B cell (primary cell): Measurements from ENCODE around the gene GPR150. TPM values are rescaled to one million over a fixed set of nuclear protein-coding genes. Genes with fewer than 3 reads are reported as not detected.

Source experiments
- ATAC-seq: fragments of 200-7000 bp; cut with Tn5 transposase; one replicate; pipeline ENCODE4 v1.10.0; 2021; ENCODE audit warnings: low read depth, mild to moderate bottlenecking, moderate number of reproducible peaks, moderate library complexity
- CTCF ChIA-PET: fragments of 350-600 bp; sonication (Branson Sonifier 250); formaldehyde crosslinking; loops from one replicate; lab custom pipeline; 2021; ENCODE audit warnings: antibody characterized with exemption, inconsistent platforms; lab: Charles Lee
- POLR2A ChIA-PET: fragments of 350-600 bp; sonication (Branson Sonifier 250); formaldehyde crosslinking; loops from one replicate; lab custom pipeline; 2021; ENCODE audit warnings: antibody characterized with exemption; lab: Charles Lee
- DNase-seq: peaks from one replicate; pipeline ENCODE4 v3.0.0; 2013
- H2AFZ ChIP-seq: 2 replicates; pipeline ENCODE4 v1.6.1; 2012; ENCODE audit warnings: mild to moderate bottlenecking, low read depth, low read length; ENCODE audit not compliant: insufficient read depth, poor library complexity, severe bottlenecking
- H3K27ac ChIP-seq, 2 donors: 1 replicate in 1 of 2; 2 replicates in 1 of 2; pipeline ENCODE4 v1.5.1; 2012 to 2013; ENCODE audit warnings: low read length in 2 of 2, mild to moderate bottlenecking in 2 of 2, moderate library complexity in 1 of 2
- H3K27me3 ChIP-seq, 4 experiments: fragments of 200-600 bp in 1 of 4; sonication (generic) in 1 of 4; replicated peaks in 1 of 4; 1 replicate in 2 of 4; 2 replicates in 2 of 4; pipeline versions ENCODE4 v1.6.1 to v1.7.0; 2013 to 2016; ENCODE audit warnings: low read length in 3 of 4, mild to moderate bottlenecking in 2 of 4, mixed read lengths in 1 of 4, moderate library complexity in 1 of 4; ENCODE audit not compliant: insufficient read depth in 4 of 4, control insufficient read depth in 3 of 4; ENCODE audit errors: control extremely low read depth in 1 of 4
- H3K36me3 ChIP-seq, 2 experiments: replicated peaks in 1 of 2; 1 replicate in 1 of 2; 2 replicates in 1 of 2; pipeline versions ENCODE4 v1.6.1 to v1.7.1; 2013; ENCODE audit warnings: low read length in 1 of 2; ENCODE audit not compliant: insufficient read depth in 2 of 2, control insufficient read depth in 1 of 2; ENCODE audit errors: control extremely low read depth in 1 of 2, extremely low read depth in 1 of 2
- H3K4me1 ChIP-seq, 2 donors: fragments of 200-600 bp in 1 of 2; sonication (generic) in 1 of 2; 1 replicate in 1 of 2; 2 replicates in 1 of 2; pipeline versions ENCODE4 v1.5.1 to v1.6.1; 2013 to 2017; ENCODE audit warnings: low read length in 2 of 2; ENCODE audit not compliant: control insufficient read depth in 2 of 2, insufficient read depth in 2 of 2
- H3K4me2 ChIP-seq: replicated peaks from 2 replicates; pipeline ENCODE3; 2012; ENCODE audit warnings: mild to moderate bottlenecking, low read depth, low read length; ENCODE audit not compliant: poor library complexity, severe bottlenecking
- H3K4me3 ChIP-seq, 5 experiments: fragments of 200-600 bp in 1 of 5; sonication (generic) in 1 of 5; 1 replicate in 3 of 5; 2 replicates in 2 of 5; pipeline versions ENCODE4 v1.5.1 to v1.7.0; 2011 to 2016; ENCODE audit warnings: low read length in 4 of 5, mild to moderate bottlenecking in 4 of 5, low read depth in 2 of 5, control low read depth in 1 of 5, moderate library complexity in 1 of 5; ENCODE audit not compliant: insufficient read depth in 1 of 5; ENCODE audit errors: control extremely low read depth in 1 of 5, extremely low read depth in 1 of 5
- H3K79me2 ChIP-seq: fragments of 200-600 bp; sonication (generic); one replicate; pipeline ENCODE4 v1.6.0; 2016; ENCODE audit warnings: low read length; ENCODE audit not compliant: control insufficient read depth, insufficient read depth
- H3K9ac ChIP-seq: fragments of 200-600 bp; sonication (generic); 2 replicates; pipeline ENCODE4 v1.6.1; 2017; ENCODE audit warnings: mild to moderate bottlenecking, low read length, moderate library complexity
- H3K9me3 ChIP-seq, 3 donors: one replicate each; pipeline versions ENCODE4 v1.6.1 to v1.7.1; 2013; ENCODE audit warnings: low read length in 2 of 3; ENCODE audit not compliant: control insufficient read depth in 2 of 3, insufficient read depth in 1 of 3; ENCODE audit errors: control extremely low read depth in 1 of 3
- H4K20me1 ChIP-seq: 2 replicates; pipeline ENCODE4 v1.6.0; 2012; ENCODE audit warnings: mild to moderate bottlenecking, low read length; ENCODE audit not compliant: insufficient read depth, control insufficient read depth, poor library complexity, severe bottlenecking
- H3K27ac Mint-ChIP-seq: one replicate; pipeline ENCODE4 v1.8.0; 2021; ENCODE audit warnings: mixed read lengths
- H3K27me3 Mint-ChIP-seq: one replicate; pipeline ENCODE4 v1.8.0; 2021; ENCODE audit warnings: mixed read lengths
- H3K4me1 Mint-ChIP-seq: one replicate; pipeline ENCODE4 v1.8.0; 2021; ENCODE audit warnings: mixed read lengths
- H3K4me3 Mint-ChIP-seq: one replicate; pipeline ENCODE4 v1.8.0; 2021; ENCODE audit warnings: mixed read lengths
- H3K9me3 Mint-ChIP-seq: one replicate; pipeline ENCODE4 v1.8.0; 2022; ENCODE audit warnings: mixed read lengths; ENCODE audit not compliant: insufficient read depth
- EZH2 ChIP-seq: IDR thresholded peaks from 2 replicates; pipeline ENCODE4 v1.6.1; 2012; ENCODE audit warnings: borderline replicate concordance, low read depth, mild to moderate bottlenecking, moderate library complexity, low read length; ENCODE audit not compliant: insufficient read depth, poor library complexity, severe bottlenecking
- WGBS: methylation state at CpG from one replicate; pipeline ENCODE4 v1.1.5; 2013; ENCODE audit warnings: missing lambda C conversion rate; ENCODE audit not compliant: insufficient coverage; 5-methylcytosine and 5-hydroxymethylcytosine counted together
- intact Hi-C: fragments of 100-400 bp; cut with micrococcal nuclease; formaldehyde crosslinking; loops from one replicate; pipeline ENCODE4 v1.10.0; 2022
- polyA plus RNA-seq: library from polyadenylated mRNA; depleted of rRNA; stranded (reverse); fragments of >200 nt; gene quantifications from 2 replicates; pipeline ENCODE4 v1.2.3, GENCODE V29; 2012
- total RNA-seq, 2 donors: library from RNA; stranded (reverse); fragments of 120-200 nt in 1 of 2; gene quantifications; 1 replicate in 1 of 2; 2 replicates in 1 of 2; pipeline versions ENCODE4 v1.2.3 to v1.2.4, GENCODE V29; 2013 to 2022
- TF ChIP-seq, protein P1 (sequence below): fragments of 200-600 bp; IDR thresholded peaks from one replicate; pipeline ENCODE4 v1.8.0; 2022; ENCODE audit warnings: antibody characterized with exemption, mild to moderate bottlenecking

GPR150 gene
- total and polyA plus RNA-seq, 2 donors (not counting 1 experiment from before 2014, with no cell fraction given), result 0.27 to 0.86 TPM

DNA sequence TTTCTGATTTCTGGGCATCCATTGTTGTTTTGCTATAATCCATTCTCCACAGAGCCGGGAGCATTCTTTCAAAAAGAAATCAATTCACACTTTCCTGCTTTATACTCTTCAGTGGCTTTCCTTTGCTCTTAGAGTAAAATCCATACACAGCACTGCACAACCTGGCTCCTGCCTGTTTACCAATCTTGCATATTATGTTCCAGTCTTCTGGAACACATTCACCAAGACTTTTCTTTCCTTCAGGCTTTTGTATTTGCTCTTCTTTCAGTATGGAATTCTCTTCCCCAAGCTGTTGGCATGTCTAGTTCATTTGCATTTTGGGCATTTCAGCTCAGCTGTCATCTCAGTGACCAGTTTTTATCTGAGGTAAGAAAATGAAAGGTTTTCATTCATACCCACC is 33.0 kb downstream of the GPR150 start:
- H3K27me3 Mint-ChIP-seq, result no peaks in the 10 kb centered on the region
- H3K4me3 ChIP-seq, result no peak overlapping the region
- no peak overlapping the region for H3K4me2 ChIP-seq
- no peak overlapping the region for H3K27ac Mint-ChIP-seq
- H3K4me3 Mint-ChIP-seq, result no peak overlapping the region
- no peaks in the 10 kb centered on the region for H3K79me2 ChIP-seq
- H3K27ac ChIP-seq, result no peak overlapping the region
- intact Hi-C loops, result no loop called here
- ChIA-PET CTCF (interaction anchor here (1.2 kb wide), 1 partner anchor 195 kb away, joined by 3 read pairs; no protein-coding TSS in a partner anchor), POLR2A (no interaction called here)
- no peaks in the 10 kb centered on the region for H3K4me1 Mint-ChIP-seq
- no peaks in the 10 kb centered on the region for H3K9me3 Mint-ChIP-seq
- no peak overlapping the region for H2AFZ ChIP-seq
- H3K4me1 ChIP-seq, result no peaks in the 10 kb centered on the region
- 100% methylated on average over 1 of the region's 1 CpG for WGBS
- H3K27me3 ChIP-seq, result no peaks in the 10 kb centered on the region
- ATAC-seq (no peak), DNase-seq (no peak)
- TF ChIP-seq EZH2, result no peak
- TF ChIP-seq, protein P1, sequence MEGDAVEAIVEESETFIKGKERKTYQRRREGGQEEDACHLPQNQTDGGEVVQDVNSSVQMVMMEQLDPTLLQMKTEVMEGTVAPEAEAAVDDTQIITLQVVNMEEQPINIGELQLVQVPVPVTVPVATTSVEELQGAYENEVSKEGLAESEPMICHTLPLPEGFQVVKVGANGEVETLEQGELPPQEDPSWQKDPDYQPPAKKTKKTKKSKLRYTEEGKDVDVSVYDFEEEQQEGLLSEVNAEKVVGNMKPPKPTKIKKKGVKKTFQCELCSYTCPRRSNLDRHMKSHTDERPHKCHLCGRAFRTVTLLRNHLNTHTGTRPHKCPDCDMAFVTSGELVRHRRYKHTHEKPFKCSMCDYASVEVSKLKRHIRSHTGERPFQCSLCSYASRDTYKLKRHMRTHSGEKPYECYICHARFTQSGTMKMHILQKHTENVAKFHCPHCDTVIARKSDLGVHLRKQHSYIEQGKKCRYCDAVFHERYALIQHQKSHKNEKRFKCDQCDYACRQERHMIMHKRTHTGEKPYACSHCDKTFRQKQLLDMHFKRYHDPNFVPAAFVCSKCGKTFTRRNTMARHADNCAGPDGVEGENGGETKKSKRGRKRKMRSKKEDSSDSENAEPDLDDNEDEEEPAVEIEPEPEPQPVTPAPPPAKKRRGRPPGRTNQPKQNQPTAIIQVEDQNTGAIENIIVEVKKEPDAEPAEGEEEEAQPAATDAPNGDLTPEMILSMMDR, result no peak
- no peaks in the 10 kb centered on the region for H4K20me1 ChIP-seq
- H3K36me3 ChIP-seq, result peaks cover 0 to 8% of the 10 kb centered on the region in 2 experiments
- no peaks in the 10 kb centered on the region for H3K9me3 ChIP-seq
- H3K9ac ChIP-seq, result no peak overlapping the region

DNA sequence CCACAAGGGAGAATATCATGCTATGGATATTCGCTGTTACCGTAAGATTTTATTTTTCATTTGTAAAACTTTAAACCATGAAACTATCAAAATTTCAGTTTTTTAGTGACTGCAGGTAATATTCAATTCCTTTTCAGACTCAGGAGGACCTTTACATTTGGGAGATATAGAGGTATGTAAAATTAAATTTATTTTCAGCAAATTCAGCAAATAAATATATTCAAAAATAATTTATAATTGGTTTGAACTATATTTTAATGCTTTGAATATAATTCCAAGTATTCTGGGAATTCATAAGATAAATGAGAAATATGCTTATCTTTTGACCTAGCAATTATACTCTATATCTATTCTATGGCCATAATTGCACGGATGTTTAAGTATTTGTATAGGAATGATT is 34.3 kb downstream of the GPR150 start:
- H3K36me3 ChIP-seq, result peaks cover 0 to 8% of the 10 kb centered on the region in 2 experiments
- no peak for DNase-seq
- H3K27ac ChIP-seq, result no peak overlapping the region
- H3K4me1 Mint-ChIP-seq, result no peaks in the 10 kb centered on the region
- no peaks in the 10 kb centered on the region for H3K27me3 Mint-ChIP-seq
- no peaks in the 10 kb centered on the region for H4K20me1 ChIP-seq
- no peak overlapping the region for H2AFZ ChIP-seq
- H3K4me2 ChIP-seq, result no peak overlapping the region
- CTCF ChIA-PET, result no interaction called here
- H3K79me2 ChIP-seq, result no peaks in the 10 kb centered on the region
- H3K9me3 ChIP-seq, result no peaks in the 10 kb centered on the region
- POLR2A ChIA-PET, result no interaction called here
- H3K27ac Mint-ChIP-seq, result no peak overlapping the region
- TF ChIP-seq, protein P1, result no peak
- H3K9me3 Mint-ChIP-seq, result no peaks in the 10 kb centered on the region
- intact Hi-C loops, result no loop called here
- no CpG with 5 or more reads among the region's 3 CpGs for WGBS
- H3K27me3 ChIP-seq, result no peaks in the 10 kb centered on the region
- no peaks in the 10 kb centered on the region for H3K4me1 ChIP-seq
- H3K9ac ChIP-seq, result no peak overlapping the region
- no peak for ATAC-seq
- H3K4me3 Mint-ChIP-seq, result no peak overlapping the region
- no peak overlapping the region for H3K4me3 ChIP-seq
